ENCODE measurements around the gene HUS1.
"Not testable (repeated sequence)": the region's sequence is repeated elsewhere in the genome, so short reads cannot be mapped to it uniquely, and the experiment has no call there.

Gene HUS1

GRCh38 chr7:47932466-47933037, 46.9 kb downstream of the HUS1 start:
- H4K20me1 ChIP-seq, result no peaks in the 10 kb centered on the region
- no peaks in the 10 kb centered on the region for H3K27me3 ChIP-seq

GRCh38 chr7:47932016-47932415, 47.4 kb downstream of the HUS1 start:
- Histone ChIP-seq H4K20me1 (no peaks in the 10 kb centered on the region), H3K27me3 (no peaks in the 10 kb centered on the region), H3K9ac (no peak overlapping the region), H3K4me3 (no peak overlapping the region), H3K9me3 (no peaks in the 10 kb centered on the region), H3K4me2 (no peak overlapping the region), H3K36me3 (no peaks in the 10 kb centered on the region), H3K27ac (no peak overlapping the region), H3K4me1 (peaks cover 52% of the 10 kb centered on the region)
- no peak for TF ChIP-seq Cebpa-rat (IDR thresholded peaks at IDR 0.05)

More at GRCh38 chr7:47932466-47933037, 46.9 kb downstream of the HUS1 start:
- no peaks in the 10 kb centered on the region for H3K9me3 ChIP-seq
- H3K4me3 ChIP-seq, result no peak overlapping the region
- no peak overlapping the region for H3K9ac ChIP-seq
- no peaks in the 10 kb centered on the region for H3K36me3 ChIP-seq
- H3K4me2 ChIP-seq, result no peak overlapping the region
- TF ChIP-seq Cebpa-rat (IDR thresholded peaks at IDR 0.05), result no peak
- H3K27ac ChIP-seq, result no peak overlapping the region
- H3K4me1 ChIP-seq, result peaks cover 57% of the 10 kb centered on the region

- Histone ChIP-seq H3K36me3 (no peaks in the 10 kb centered on the region), H4K20me1 (no peaks in the 10 kb centered on the region), H3K9ac (no peak overlapping the region), H3K4me2 (no peak overlapping the region), H3K4me1 (peaks cover 45% of the 10 kb centered on the region), H3K27me3 (no peaks in the 10 kb centered on the region), H3K9me3 (no peaks in the 10 kb centered on the region), H3K4me3 (no peak overlapping the region), H3K27ac (no peak overlapping the region)
- TF ChIP-seq Cebpa-rat (IDR thresholded peaks at IDR 0.05), result no peak
Measured at GRCh38 chr7:47931005-47932004, 48.1 kb downstream of the HUS1 start.

- H3K27ac ChIP-seq, result no peak overlapping the region
- H3K4me2 ChIP-seq, result no peak overlapping the region
- H3K27me3 ChIP-seq, result no peaks in the 10 kb centered on the region
- peaks cover 14% of the 10 kb centered on the region for H3K4me1 ChIP-seq
- no peaks in the 10 kb centered on the region for H3K36me3 ChIP-seq
- H3K9ac ChIP-seq, result no peak overlapping the region
- H3K4me3 ChIP-seq, result no peak overlapping the region
- no peaks in the 10 kb centered on the region for H4K20me1 ChIP-seq
- TF ChIP-seq Cebpa-rat (IDR thresholded peaks at IDR 0.05), result no peak
- H3K9me3 ChIP-seq, result peaks cover 6% of the 10 kb centered on the region; the same call in 1 of the 2 replicates
Measured at GRCh38 chr7:47924266-47924665, 55.1 kb downstream of the HUS1 start.

GRCh38 chr7:47923081-47923875, 56.1 kb downstream of the HUS1 start:
- H4K20me1 ChIP-seq, H3K4me2 ChIP-seq: not testable (repeated sequence)

GRCh38 chr7:47916514-47916913, 62.9 kb downstream of the HUS1 start:
- not testable (repeated sequence) for H4K20me1 ChIP-seq, H3K36me3 ChIP-seq, H3K9ac ChIP-seq, H3K4me2 ChIP-seq, H3K9me3 ChIP-seq, H3K4me3 ChIP-seq, H3K27ac ChIP-seq, H3K27me3 ChIP-seq
- H3K4me1 ChIP-seq, result peaks cover 11% of the 10 kb centered on the region

More at GRCh38 chr7:47923081-47923875, 56.1 kb downstream of the HUS1 start:
- not testable (repeated sequence) for H3K9me3 ChIP-seq, H3K4me3 ChIP-seq, H3K4me1 ChIP-seq, H3K27me3 ChIP-seq, H3K27ac ChIP-seq, H3K9ac ChIP-seq, H3K36me3 ChIP-seq

GRCh38 chr7:47915616-47915976, 63.8 kb downstream of the HUS1 start:
- peaks cover 11% of the 10 kb centered on the region for H3K4me1 ChIP-seq
- no peaks in the 10 kb centered on the region for H3K27me3 ChIP-seq
- H3K27ac ChIP-seq, result no peak overlapping the region
- no peaks in the 10 kb centered on the region for H3K36me3 ChIP-seq
- H3K4me2 ChIP-seq, result no peak overlapping the region
- TF ChIP-seq Cebpa-rat (IDR thresholded peaks at IDR 0.05), result no peak
- no peaks in the 10 kb centered on the region for H4K20me1 ChIP-seq
- H3K9me3 ChIP-seq, result no peaks in the 10 kb centered on the region
- H3K4me3 ChIP-seq, result no peak overlapping the region
- no peak overlapping the region for H3K9ac ChIP-seq

- H3K27me3 ChIP-seq, result no peaks in the 10 kb centered on the region
- no peak overlapping the region for H3K27ac ChIP-seq
- no peak overlapping the region for H3K9ac ChIP-seq
- peaks cover 11% of the 10 kb centered on the region for H3K4me1 ChIP-seq
- H3K4me3 ChIP-seq, result no peak overlapping the region
- TF ChIP-seq Cebpa-rat (IDR thresholded peaks at IDR 0.05), result no peak
- no peaks in the 10 kb centered on the region for H3K9me3 ChIP-seq
- no peaks in the 10 kb centered on the region for H3K36me3 ChIP-seq
- H4K20me1 ChIP-seq, result no peaks in the 10 kb centered on the region
- peak overlapping the region; percentile 33 for H3K4me2 ChIP-seq
Measured at GRCh38 chr7:47914717-47915615, 64.4 kb downstream of the HUS1 start.
